ENCODE measurements around the gene CHSY3.

GRCh38 chr5:130074820-130075219 lies 170.6 kb downstream of the CHSY3 start:
- TF ChIP-seq CTCF (IDR thresholded peaks at IDR 0.05), result no peak
- TF ChIP-seq POLR2A (IDR thresholded peaks at IDR 0.05), result no peak
